Measurements from ENCODE around the gene PTPN12. TPM values are rescaled to one million over a fixed set of nuclear protein-coding genes. Genes with fewer than 3 reads are reported as not detected.

PTPN12 gene
- 31.8 and 37.0 TPM in 2 replicates for total RNA-seq

GRCh38 chr7:77537136-77537777 lies at the start of gene PTPN12:
TSS of gene PTPN12 (plus strand) at chr7:77537295. CDS start at chr7:77537547, 252 bp downstream.

Other genes with a start within 250 kb of the PTPN12 start
- gene GSAP, start 120.9 kb upstream of the PTPN12 start, total RNA-seq: 1.7 and 3.7 TPM in 2 replicates
- gene RSBN1L, start 159.2 kb downstream of the PTPN12 start, total RNA-seq: 7.7 and 9.5 TPM in 2 replicates

Measured in mammary microvascular endothelial cell (primary cell).